Endothelial cell of umbilical vein (primary cell): ENCODE results near the gene METTL14. TPM values are rescaled to one million over a fixed set of nuclear protein-coding genes. Genes with fewer than 3 reads are reported as not detected.

Source experiments
- BruUV-seq: library from RNA; stranded (reverse); fragments of 400-500 nt; replicated peaks from 2 replicates; lab custom pipeline; 2021; lab: Mats Ljungman, UMichigan
- CTCF ChIA-PET: fragments of 300-600, 350-600 bp; sonication (Branson Sonifier 250); formaldehyde crosslinking; loops from one replicate; lab custom pipeline; 2021; ENCODE audit warnings: antibody characterized with exemption, inconsistent platforms; lab: Charles Lee
- POLR2A ChIA-PET: fragments of 300-600, 350-600 bp; sonication (Branson Sonifier 250); formaldehyde crosslinking; loops from one replicate; lab custom pipeline; 2021; ENCODE audit warnings: antibody characterized with exemption, inconsistent platforms; lab: Charles Lee
- DNase-seq: peaks from one replicate; pipeline ENCODE4 v3.0.0-alpha.2; 2011; ENCODE audit warnings: low read depth, low spot score
- FAIRE-seq: peaks from 2 replicates; lab custom pipeline; 2011; peaks lifted over from hg19 to GRCh38; lab: Jason Lieb, UNC
- H2AFZ ChIP-seq: 2 replicates; pipeline ENCODE4 v1.6.0; 2012; ENCODE audit warnings: low read depth, low read length, control low read depth, inconsistent platforms
- H3K27ac ChIP-seq: 2 replicates; pipeline ENCODE4 v1.5.1; 2011; ENCODE audit warnings: low read depth, mild to moderate bottlenecking, control low read depth, low read length, moderate library complexity; ENCODE audit not compliant: insufficient read depth
- H3K27me3 ChIP-seq, 2 experiments: 2 replicates each; pipeline versions ENCODE4 v1.6.0 to v1.6.1; 2011; ENCODE audit warnings: low read length in 2 of 2, mixed read lengths in 1 of 2; ENCODE audit not compliant: control insufficient read depth in 2 of 2, insufficient read depth in 2 of 2
- H3K36me3 ChIP-seq, 2 experiments: 2 replicates in 1 of 2; 3 replicates in 1 of 2; pipeline ENCODE4 v1.5.1; 2011; ENCODE audit warnings: low read length in 2 of 2, mild to moderate bottlenecking in 1 of 2, moderate library complexity in 1 of 2; ENCODE audit not compliant: control insufficient read depth in 2 of 2, insufficient read depth in 2 of 2; ENCODE audit errors: extremely low read depth in 1 of 2
- H3K4me1 ChIP-seq: 3 replicates; pipeline ENCODE4 v1.5.1; 2011; ENCODE audit warnings: mild to moderate bottlenecking, low read length; ENCODE audit not compliant: control insufficient read depth, insufficient read depth; ENCODE audit errors: extremely low read depth
- H3K4me2 ChIP-seq: 2 replicates; pipeline ENCODE4 v1.6.1; 2011; ENCODE audit warnings: low read length, control low read depth, mixed read lengths; ENCODE audit not compliant: insufficient read depth
- H3K4me3 ChIP-seq, 3 experiments: fragments of 200-600 bp in 1 of 3; sonication (generic), shearing (Covaris generic) in 1 of 3; replicated peaks in 1 of 3; 2 replicates each; pipeline ENCODE4 v1.5.1; 2011 to 2016; ENCODE audit warnings: control low read depth in 3 of 3, low read length in 3 of 3, mild to moderate bottlenecking in 2 of 3, inconsistent platforms in 1 of 3, low read depth in 1 of 3, moderate library complexity in 1 of 3; ENCODE audit not compliant: insufficient read depth in 1 of 3
- H3K79me2 ChIP-seq: 2 replicates; pipeline ENCODE4 v1.6.0; 2012; ENCODE audit warnings: low read length, inconsistent platforms; ENCODE audit not compliant: control insufficient read depth, insufficient read depth
- H3K9ac ChIP-seq: replicated peaks from 2 replicates; pipeline ENCODE3; 2011; ENCODE audit warnings: low read length, control low read depth; ENCODE audit not compliant: insufficient read depth; ENCODE audit errors: extremely low read depth
- H3K9me1 ChIP-seq: replicated peaks from 3 replicates; pipeline ENCODE4 v1.6.0; 2011; ENCODE audit warnings: mild to moderate bottlenecking, low read length; ENCODE audit not compliant: control insufficient read depth, insufficient read depth; ENCODE audit errors: extremely low read depth
- H3K9me3 ChIP-seq: replicated peaks from 2 replicates; pipeline ENCODE4 v1.5.1; 2012; ENCODE audit warnings: low read length, inconsistent platforms; ENCODE audit not compliant: control insufficient read depth, insufficient read depth
- H4K20me1 ChIP-seq: replicated peaks from 2 replicates; pipeline ENCODE3; 2011; ENCODE audit warnings: mild to moderate bottlenecking, low read length; ENCODE audit not compliant: control insufficient read depth, insufficient read depth; ENCODE audit errors: extremely low read depth
- EZH2 ChIP-seq: IDR thresholded peaks from 2 replicates; pipeline ENCODE4 v1.6.1; 2012; ENCODE audit warnings: borderline replicate concordance, low read depth, mild to moderate bottlenecking, moderate library complexity, low read length, inconsistent platforms; ENCODE audit not compliant: severe bottlenecking
- FOS ChIP-seq: IDR thresholded peaks from 2 replicates; pipeline ENCODE4 v1.6.1; 2011; ENCODE audit warnings: mild to moderate bottlenecking, low read length, moderate library complexity, borderline replicate concordance; ENCODE audit not compliant: insufficient read depth
- GATA2 ChIP-seq: IDR thresholded peaks from 2 replicates; pipeline ENCODE4 v1.7.0; 2011; ENCODE audit warnings: low read depth, mild to moderate bottlenecking, moderate library complexity, mixed read lengths, low read length; ENCODE audit not compliant: insufficient read length, insufficient read depth
- JUN ChIP-seq: IDR thresholded peaks from 2 replicates; pipeline ENCODE4 v1.6.1; 2011; ENCODE audit warnings: borderline replicate concordance, low read depth; ENCODE audit not compliant: insufficient read length, insufficient read depth
- MAX ChIP-seq: IDR thresholded peaks from 2 replicates; pipeline ENCODE4 v1.6.1; 2011; ENCODE audit not compliant: insufficient read depth, insufficient read length
- MYC ChIP-seq: IDR thresholded peaks from one replicate; pipeline ENCODE4 v1.6.1; 2011; ENCODE audit warnings: mild to moderate bottlenecking, low read depth, low read length
- POLR2A ChIP-seq: IDR thresholded peaks from 2 replicates; pipeline ENCODE4 v1.6.1; 2012; ENCODE audit warnings: low read depth, mild to moderate bottlenecking, control low read depth, low read length
- POLR2AphosphoS5 ChIP-seq: IDR thresholded peaks from 2 replicates; pipeline ENCODE4 v1.6.1; 2012; ENCODE audit warnings: low read depth, mild to moderate bottlenecking, control low read depth, low read length, moderate library complexity; ENCODE audit not compliant: insufficient read depth
- dilution Hi-C: fragments of 300-500 bp; cut with MboI; formaldehyde crosslinking; loops from one replicate; pipeline ENCODE4 v1.15.0; 2019; ENCODE audit warnings: low sequenced_read_pairs; ENCODE audit not compliant: extremely low pct_ligation_motif_present
- intact Hi-C: fragments of 100-400 bp; cut with micrococcal nuclease; formaldehyde crosslinking; loops from one replicate; pipeline ENCODE4 v1.10.0; 2022
- polyA plus RNA-seq, 4 experiments: library from polyadenylated mRNA; depleted of rRNA in 3 of 4; stranded (reverse) in 3 of 4; unstranded in 1 of 4; fragments of >200 nt; gene quantifications; 2 replicates each; pipeline versions ENCODE4 v1.2.1 to v1.2.3, GENCODE V29; 2011 to 2012; ENCODE audit warnings: missing spikeins in 1 of 4
- total RNA-seq: library from RNA; stranded (reverse); gene quantifications from 2 replicates; pipeline ENCODE4 v1.2.3, GENCODE V29; 2021
- TF ChIP-seq, protein P1 (sequence below), 2 donors: IDR thresholded peaks; 1 replicate in 1 of 2; 2 replicates in 1 of 2; pipeline ENCODE4 v1.5.1; 2011; ENCODE audit warnings: low read length in 2 of 2, mild to moderate bottlenecking in 2 of 2, moderate library complexity in 2 of 2, control low read depth in 1 of 2, inconsistent platforms in 1 of 2, low read depth in 1 of 2; ENCODE audit not compliant: insufficient read depth in 1 of 2; ENCODE audit errors: extremely low read depth in 1 of 2

Gene METTL14
- total and polyA plus RNA-seq, 2 donors (not counting 3 experiments of a cell fraction or from before 2014, with no cell fraction given), result 6.5 to 38.6 TPM

GRCh38 chr4:118738090-118738489, 52.9 kb downstream of the METTL14 start:
- FAIRE-seq, result no peak
- H3K9ac ChIP-seq, result no peak overlapping the region
- H3K27me3 ChIP-seq, result no peaks in the 10 kb centered on the region
- no peaks in the 10 kb centered on the region for H3K9me3 ChIP-seq
- H4K20me1 ChIP-seq, result no peaks in the 10 kb centered on the region
- no peak overlapping the region for H3K4me3 ChIP-seq
- no peak overlapping the region for H3K27ac ChIP-seq
- no peaks in the 10 kb centered on the region for H3K9me1 ChIP-seq
- no TSS peak for BruUV-seq
- H3K79me2 ChIP-seq, result no peaks in the 10 kb centered on the region
- POLR2A ChIA-PET, result no interaction called here
- no peak for TF ChIP-seq GATA2
- no peak for TF ChIP-seq MAX
- no peak for TF ChIP-seq POLR2A
- no peak for TF ChIP-seq JUN
- no peak for TF ChIP-seq MYC
- TF ChIP-seq EZH2, result no peak
- TF ChIP-seq POLR2AphosphoS5, result no peak
- TF ChIP-seq FOS, result no peak
- TF ChIP-seq, protein P1, sequence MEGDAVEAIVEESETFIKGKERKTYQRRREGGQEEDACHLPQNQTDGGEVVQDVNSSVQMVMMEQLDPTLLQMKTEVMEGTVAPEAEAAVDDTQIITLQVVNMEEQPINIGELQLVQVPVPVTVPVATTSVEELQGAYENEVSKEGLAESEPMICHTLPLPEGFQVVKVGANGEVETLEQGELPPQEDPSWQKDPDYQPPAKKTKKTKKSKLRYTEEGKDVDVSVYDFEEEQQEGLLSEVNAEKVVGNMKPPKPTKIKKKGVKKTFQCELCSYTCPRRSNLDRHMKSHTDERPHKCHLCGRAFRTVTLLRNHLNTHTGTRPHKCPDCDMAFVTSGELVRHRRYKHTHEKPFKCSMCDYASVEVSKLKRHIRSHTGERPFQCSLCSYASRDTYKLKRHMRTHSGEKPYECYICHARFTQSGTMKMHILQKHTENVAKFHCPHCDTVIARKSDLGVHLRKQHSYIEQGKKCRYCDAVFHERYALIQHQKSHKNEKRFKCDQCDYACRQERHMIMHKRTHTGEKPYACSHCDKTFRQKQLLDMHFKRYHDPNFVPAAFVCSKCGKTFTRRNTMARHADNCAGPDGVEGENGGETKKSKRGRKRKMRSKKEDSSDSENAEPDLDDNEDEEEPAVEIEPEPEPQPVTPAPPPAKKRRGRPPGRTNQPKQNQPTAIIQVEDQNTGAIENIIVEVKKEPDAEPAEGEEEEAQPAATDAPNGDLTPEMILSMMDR (IDR thresholded peaks at IDR 0.05; ENCODE audit: extremely low read depth in 1 of 2, insufficient read depth in 1 of 2, low read depth in 1 of 2, low read length in 2 of 2), result no peak
- H2AFZ ChIP-seq, result no peak overlapping the region
- intact Hi-C loops (no loop called here), dilution Hi-C loops (no loop called here)
- peaks cover 2% of the 10 kb centered on the region for H3K4me1 ChIP-seq
- no peak overlapping the region for H3K4me2 ChIP-seq
- CTCF ChIA-PET, result interaction anchor here (0.8 kb wide), 1 partner anchor 457 kb away, joined by 3 read pairs; no protein-coding TSS in a partner anchor
- peaks cover 19 to 42% of the 10 kb centered on the region in 2 experiments for H3K36me3 ChIP-seq
- DNase-seq, result no peak
